Measurements from ENCODE around the gene ATP11C.

The ATP11C gene

DNA sequence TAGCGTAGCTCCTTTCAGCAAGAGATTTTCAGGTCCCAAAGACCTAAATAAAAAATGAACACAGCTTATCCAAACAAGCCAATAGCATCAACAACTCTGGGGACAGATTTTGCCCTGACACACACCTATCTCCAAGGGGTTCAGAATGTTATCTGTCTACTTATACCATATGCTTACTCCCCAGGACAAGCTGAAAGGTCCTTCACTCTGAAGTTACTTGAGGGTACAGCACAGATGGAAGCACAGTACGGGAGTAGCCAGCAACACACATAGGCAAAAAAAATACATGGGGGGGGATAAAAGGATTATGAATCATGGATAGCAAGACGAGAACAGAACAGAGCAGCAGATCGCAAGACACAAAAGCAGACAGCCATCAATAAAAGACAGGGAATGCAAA is 134.2 kb downstream of the ATP11C start:
- H3K9ac ChIP-seq (ENCODE audit: low read depth, low read length), result no peak overlapping the region
- H3K36me3 ChIP-seq (ENCODE audit: insufficient read depth, low read length), result no peaks in the 10 kb centered on the region
- H3K9me3 ChIP-seq (replicated peaks; ENCODE audit: low read length), result no peaks in the 10 kb centered on the region
- no peak overlapping the region for H3K4me2 ChIP-seq (ENCODE audit: low read length)
- no peak overlapping the region for H3K4me3 ChIP-seq (ENCODE audit: low read length)
- no peaks in the 10 kb centered on the region for H3K27me3 ChIP-seq (ENCODE audit: control insufficient read depth, insufficient read depth, low read length)
- no peaks in the 10 kb centered on the region for H3K4me1 ChIP-seq (ENCODE audit: control insufficient read depth, insufficient read depth, low read length)

GRCh38 chrX:139795196-139795595 is 137.7 kb downstream of the ATP11C start:
- H3K27me3 ChIP-seq (ENCODE audit: control insufficient read depth, insufficient read depth, low read length), result no peaks in the 10 kb centered on the region
- no peak overlapping the region for H3K4me3 ChIP-seq (ENCODE audit: low read length)
- no peak overlapping the region for H3K4me2 ChIP-seq (ENCODE audit: low read length)
- no peaks in the 10 kb centered on the region for H3K9me3 ChIP-seq (replicated peaks; ENCODE audit: low read length)
- no peaks in the 10 kb centered on the region for H3K4me1 ChIP-seq (ENCODE audit: control insufficient read depth, insufficient read depth, low read length)
- no peak overlapping the region for H3K9ac ChIP-seq (ENCODE audit: low read depth, low read length)
- H3K36me3 ChIP-seq (ENCODE audit: insufficient read depth, low read length), result no peaks in the 10 kb centered on the region

- no peak overlapping the region for H3K4me2 ChIP-seq (ENCODE audit: low read length)
- H3K36me3 ChIP-seq (ENCODE audit: insufficient read depth, low read length), result peaks cover 7% of the 10 kb centered on the region
- no peaks in the 10 kb centered on the region for H3K9me3 ChIP-seq (replicated peaks; ENCODE audit: low read length)
- H3K9ac ChIP-seq (ENCODE audit: low read depth, low read length), result no peak overlapping the region
- no peaks in the 10 kb centered on the region for H3K27me3 ChIP-seq (ENCODE audit: control insufficient read depth, insufficient read depth, low read length)
- no peaks in the 10 kb centered on the region for H3K4me1 ChIP-seq (ENCODE audit: control insufficient read depth, insufficient read depth, low read length)
- no peak overlapping the region for H3K4me3 ChIP-seq (ENCODE audit: low read length)
Measured at GRCh38 chrX:139787601-139788000, 145.3 kb downstream of the ATP11C start.

GRCh38 chrX:139784807-139785206 is 148.0 kb downstream of the ATP11C start:
- H3K4me1 ChIP-seq (ENCODE audit: control insufficient read depth, insufficient read depth, low read length), result no peaks in the 10 kb centered on the region
- no peak overlapping the region for H3K9ac ChIP-seq (ENCODE audit: low read depth, low read length)
- H3K36me3 ChIP-seq (ENCODE audit: insufficient read depth, low read length), result peaks cover 7% of the 10 kb centered on the region

GRCh38 chrX:139783959-139784358 is 148.9 kb downstream of the ATP11C start:
- no peaks in the 10 kb centered on the region for H3K4me1 ChIP-seq (ENCODE audit: control insufficient read depth, insufficient read depth, low read length)
- peaks cover 7% of the 10 kb centered on the region for H3K36me3 ChIP-seq (ENCODE audit: insufficient read depth, low read length)
- H3K4me2 ChIP-seq (ENCODE audit: low read length), result no peak overlapping the region
- H3K9ac ChIP-seq (ENCODE audit: low read depth, low read length), result no peak overlapping the region
- no peak overlapping the region for H3K4me3 ChIP-seq (ENCODE audit: low read length)
- no peaks in the 10 kb centered on the region for H3K9me3 ChIP-seq (replicated peaks; ENCODE audit: low read length)
- H3K27me3 ChIP-seq (ENCODE audit: control insufficient read depth, insufficient read depth, low read length), result no peaks in the 10 kb centered on the region

More at GRCh38 chrX:139784807-139785206, 148.0 kb downstream of the ATP11C start:
- Histone ChIP-seq H3K9me3 (replicated peaks; ENCODE audit: low read length) (no peaks in the 10 kb centered on the region), H3K27me3 (ENCODE audit: control insufficient read depth, insufficient read depth, low read length) (no peaks in the 10 kb centered on the region), H3K4me2 (ENCODE audit: low read length) (no peak overlapping the region), H3K4me3 (ENCODE audit: low read length) (no peak overlapping the region)

DNA sequence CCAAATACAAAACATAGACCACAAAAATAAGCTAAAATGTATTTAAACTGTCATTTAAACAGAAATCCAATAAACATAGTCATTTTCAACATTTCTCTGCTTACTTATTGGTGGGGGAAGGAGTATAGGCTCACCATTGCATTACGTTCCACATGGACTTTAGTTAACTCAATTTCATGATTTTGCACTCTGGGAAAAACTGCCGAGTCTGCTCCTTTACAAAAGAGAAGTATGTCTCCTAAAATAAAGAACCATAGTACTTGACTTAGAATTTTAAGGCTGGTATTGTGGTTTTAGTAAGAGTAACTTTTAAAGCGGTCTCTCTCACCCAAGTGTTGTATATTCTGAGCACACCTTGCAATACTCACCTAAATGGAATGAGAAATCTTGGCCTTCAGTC is 149.8 kb downstream of the ATP11C start:
- Histone ChIP-seq H3K4me2 (ENCODE audit: low read length) (no peak overlapping the region), H3K9me3 (replicated peaks; ENCODE audit: low read length) (no peaks in the 10 kb centered on the region), H3K27me3 (ENCODE audit: control insufficient read depth, insufficient read depth, low read length) (no peaks in the 10 kb centered on the region), H3K36me3 (ENCODE audit: insufficient read depth, low read length) (peaks cover 7% of the 10 kb centered on the region), H3K9ac (ENCODE audit: low read depth, low read length) (no peak overlapping the region), H3K4me1 (ENCODE audit: control insufficient read depth, insufficient read depth, low read length) (no peaks in the 10 kb centered on the region), H3K4me3 (ENCODE audit: low read length) (no peak overlapping the region)

- Histone ChIP-seq H3K4me2 (ENCODE audit: low read length) (no peak overlapping the region), H3K36me3 (ENCODE audit: insufficient read depth, low read length) (peaks cover 4% of the 10 kb centered on the region), H3K4me3 (ENCODE audit: low read length) (no peak overlapping the region), H3K4me1 (ENCODE audit: control insufficient read depth, insufficient read depth, low read length) (no peaks in the 10 kb centered on the region), H3K9me3 (replicated peaks; ENCODE audit: low read length) (no peaks in the 10 kb centered on the region), H3K9ac (ENCODE audit: low read depth, low read length) (no peak overlapping the region), H3K27me3 (ENCODE audit: control insufficient read depth, insufficient read depth, low read length) (no peaks in the 10 kb centered on the region)
Measured at GRCh38 chrX:139776599-139776998, 156.3 kb downstream of the ATP11C start.

GRCh38 chrX:139770366-139770765 is 162.5 kb downstream of the ATP11C start:
- H3K36me3 ChIP-seq (ENCODE audit: insufficient read depth, low read length), result peaks cover 4% of the 10 kb centered on the region
- H3K4me3 ChIP-seq (ENCODE audit: low read length), result no peak overlapping the region
- H3K9ac ChIP-seq (ENCODE audit: low read depth, low read length), result no peak overlapping the region
- no peaks in the 10 kb centered on the region for H3K9me3 ChIP-seq (replicated peaks; ENCODE audit: low read length)
- H3K4me2 ChIP-seq (ENCODE audit: low read length), result no peak overlapping the region
- no peaks in the 10 kb centered on the region for H3K27me3 ChIP-seq (ENCODE audit: control insufficient read depth, insufficient read depth, low read length)
- H3K4me1 ChIP-seq (ENCODE audit: control insufficient read depth, insufficient read depth, low read length), result no peaks in the 10 kb centered on the region

DNA sequence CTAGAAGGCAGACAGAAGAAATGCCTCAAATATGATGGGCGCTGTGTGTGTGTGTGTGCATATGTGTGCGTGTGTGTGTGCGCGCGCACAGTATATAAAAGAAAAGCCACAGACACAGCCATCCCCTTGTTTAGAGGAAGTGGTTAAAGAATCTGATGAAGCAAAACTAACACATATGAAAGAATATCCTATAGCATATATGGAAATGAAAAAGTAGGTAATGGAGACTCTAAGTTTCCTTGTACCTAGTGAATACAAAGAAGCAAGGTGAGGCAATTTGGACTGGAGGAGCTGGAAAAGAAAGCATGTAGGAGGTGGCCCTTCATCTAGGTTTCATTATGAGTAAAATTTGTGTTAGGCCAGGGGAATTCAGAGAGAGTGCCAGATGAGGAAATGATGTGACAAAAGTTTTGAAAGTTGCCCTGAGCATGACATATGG is 166.3 kb downstream of the ATP11C start:
- H3K36me3 ChIP-seq (ENCODE audit: insufficient read depth, low read length), result no peaks in the 10 kb centered on the region
- no peaks in the 10 kb centered on the region for H3K4me1 ChIP-seq (ENCODE audit: control insufficient read depth, insufficient read depth, low read length)
- H3K4me3 ChIP-seq (ENCODE audit: low read length), result no peak overlapping the region
- no peak overlapping the region for H3K4me2 ChIP-seq (ENCODE audit: low read length)
- no peak overlapping the region for H3K9ac ChIP-seq (ENCODE audit: low read depth, low read length)
- H3K9me3 ChIP-seq (replicated peaks; ENCODE audit: low read length), result no peaks in the 10 kb centered on the region
- H3K27me3 ChIP-seq (ENCODE audit: control insufficient read depth, insufficient read depth, low read length), result no peaks in the 10 kb centered on the region

- H3K9me3 ChIP-seq (replicated peaks; ENCODE audit: low read length), result no peaks in the 10 kb centered on the region
- no peak overlapping the region for H3K4me2 ChIP-seq (ENCODE audit: low read length)
- no peaks in the 10 kb centered on the region for H3K27me3 ChIP-seq (ENCODE audit: control insufficient read depth, insufficient read depth, low read length)
- H3K36me3 ChIP-seq (ENCODE audit: insufficient read depth, low read length), result no peaks in the 10 kb centered on the region
- H3K4me1 ChIP-seq (ENCODE audit: control insufficient read depth, insufficient read depth, low read length), result no peaks in the 10 kb centered on the region
- H3K4me3 ChIP-seq (ENCODE audit: low read length), result no peak overlapping the region
- no peak overlapping the region for H3K9ac ChIP-seq (ENCODE audit: low read depth, low read length)
Measured at GRCh38 chrX:139762400-139763183, 170.3 kb downstream of the ATP11C start.

DNA sequence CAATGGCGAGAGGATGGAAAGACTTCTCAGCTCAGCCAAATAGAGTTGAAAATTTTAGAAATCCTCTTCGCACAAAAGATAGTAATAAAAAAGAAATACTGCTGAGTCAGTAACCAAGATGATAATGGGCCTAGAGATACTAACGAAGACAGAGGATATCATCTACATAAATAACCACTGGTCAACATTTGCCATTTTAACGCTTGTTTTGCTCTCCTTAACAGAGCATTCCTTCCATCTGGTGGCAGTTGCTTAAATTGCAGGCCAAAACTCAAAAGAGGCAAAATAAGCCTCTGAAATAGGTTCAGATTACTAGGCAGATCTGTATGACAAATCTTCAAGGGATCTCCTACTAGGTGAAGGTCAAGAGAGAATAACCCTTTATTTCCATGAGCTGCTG is 173.2 kb downstream of the ATP11C start:
- Histone ChIP-seq H3K4me2 (ENCODE audit: low read length) (no peak overlapping the region), H3K36me3 (ENCODE audit: insufficient read depth, low read length) (no peaks in the 10 kb centered on the region), H3K9ac (ENCODE audit: low read depth, low read length) (no peak overlapping the region), H3K9me3 (replicated peaks; ENCODE audit: low read length) (no peaks in the 10 kb centered on the region), H3K4me3 (ENCODE audit: low read length) (no peak overlapping the region), H3K4me1 (ENCODE audit: control insufficient read depth, insufficient read depth, low read length) (no peaks in the 10 kb centered on the region), H3K27me3 (ENCODE audit: control insufficient read depth, insufficient read depth, low read length) (no peaks in the 10 kb centered on the region)

GRCh38 chrX:139758809-139759208 is 174.0 kb downstream of the ATP11C start:
- Histone ChIP-seq H3K4me3 (ENCODE audit: low read length) (no peak overlapping the region), H3K4me2 (ENCODE audit: low read length) (no peak overlapping the region), H3K4me1 (ENCODE audit: control insufficient read depth, insufficient read depth, low read length) (no peaks in the 10 kb centered on the region), H3K36me3 (ENCODE audit: insufficient read depth, low read length) (no peaks in the 10 kb centered on the region), H3K27me3 (ENCODE audit: control insufficient read depth, insufficient read depth, low read length) (no peaks in the 10 kb centered on the region), H3K9ac (ENCODE audit: low read depth, low read length) (no peak overlapping the region), H3K9me3 (replicated peaks; ENCODE audit: low read length) (no peaks in the 10 kb centered on the region)

Measured in skeletal muscle satellite cell (primary cell).